Choroid plexus epithelial cell (primary cell): ENCODE measurements around the gene PCED1B.

ENCODE experiments used
- DNase-seq: peaks from one replicate; pipeline ENCODE4 v3.0.0-alpha.2; 2010; ENCODE audit warnings: low read depth
- H3K4me3 ChIP-seq: 2 replicates; pipeline ENCODE4 v1.5.1; 2011; ENCODE audit warnings: low read depth, mild to moderate bottlenecking, control low read depth, low read length, moderate library complexity
- TF ChIP-seq, protein P1 (sequence below): conservative IDR thresholded peaks from 2 replicates; pipeline ENCODE4 v1.5.1; 2011; ENCODE audit warnings: low read depth, mild to moderate bottlenecking, control low read depth, inconsistent platforms, low read length, moderate library complexity

Gene PCED1B

GRCh38 chr12:47156167-47156736 lies 76.8 kb downstream of the PCED1B start:
- TF ChIP-seq, protein P1, sequence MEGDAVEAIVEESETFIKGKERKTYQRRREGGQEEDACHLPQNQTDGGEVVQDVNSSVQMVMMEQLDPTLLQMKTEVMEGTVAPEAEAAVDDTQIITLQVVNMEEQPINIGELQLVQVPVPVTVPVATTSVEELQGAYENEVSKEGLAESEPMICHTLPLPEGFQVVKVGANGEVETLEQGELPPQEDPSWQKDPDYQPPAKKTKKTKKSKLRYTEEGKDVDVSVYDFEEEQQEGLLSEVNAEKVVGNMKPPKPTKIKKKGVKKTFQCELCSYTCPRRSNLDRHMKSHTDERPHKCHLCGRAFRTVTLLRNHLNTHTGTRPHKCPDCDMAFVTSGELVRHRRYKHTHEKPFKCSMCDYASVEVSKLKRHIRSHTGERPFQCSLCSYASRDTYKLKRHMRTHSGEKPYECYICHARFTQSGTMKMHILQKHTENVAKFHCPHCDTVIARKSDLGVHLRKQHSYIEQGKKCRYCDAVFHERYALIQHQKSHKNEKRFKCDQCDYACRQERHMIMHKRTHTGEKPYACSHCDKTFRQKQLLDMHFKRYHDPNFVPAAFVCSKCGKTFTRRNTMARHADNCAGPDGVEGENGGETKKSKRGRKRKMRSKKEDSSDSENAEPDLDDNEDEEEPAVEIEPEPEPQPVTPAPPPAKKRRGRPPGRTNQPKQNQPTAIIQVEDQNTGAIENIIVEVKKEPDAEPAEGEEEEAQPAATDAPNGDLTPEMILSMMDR: no peak
- DNase-seq: peak; percentile 77

DNA sequence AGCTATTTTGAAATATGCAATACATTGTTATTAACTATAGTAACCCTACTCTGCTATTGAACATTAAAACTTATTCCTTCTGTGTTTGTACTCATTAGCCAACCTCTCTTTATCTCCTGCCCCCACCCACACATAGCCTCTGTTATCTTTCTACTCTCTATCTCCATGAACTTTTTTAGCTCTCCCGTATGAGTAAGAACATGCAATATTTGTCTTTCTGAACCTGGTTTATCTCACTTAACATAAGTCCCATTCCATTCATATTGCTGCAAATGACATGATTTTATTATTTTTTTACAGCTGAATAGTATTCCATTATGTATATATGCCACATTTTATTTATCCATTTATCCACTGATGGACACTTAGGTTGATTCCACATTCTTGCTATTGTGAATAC lies 79.4 kb downstream of the PCED1B start:
- no peak for DNase-seq
- TF ChIP-seq, protein P1: no peak
- H3K4me3 ChIP-seq: no peak overlapping the region

More at GRCh38 chr12:47156167-47156736, 76.8 kb downstream of the PCED1B start:
- no peak overlapping the region for H3K4me3 ChIP-seq

DNA sequence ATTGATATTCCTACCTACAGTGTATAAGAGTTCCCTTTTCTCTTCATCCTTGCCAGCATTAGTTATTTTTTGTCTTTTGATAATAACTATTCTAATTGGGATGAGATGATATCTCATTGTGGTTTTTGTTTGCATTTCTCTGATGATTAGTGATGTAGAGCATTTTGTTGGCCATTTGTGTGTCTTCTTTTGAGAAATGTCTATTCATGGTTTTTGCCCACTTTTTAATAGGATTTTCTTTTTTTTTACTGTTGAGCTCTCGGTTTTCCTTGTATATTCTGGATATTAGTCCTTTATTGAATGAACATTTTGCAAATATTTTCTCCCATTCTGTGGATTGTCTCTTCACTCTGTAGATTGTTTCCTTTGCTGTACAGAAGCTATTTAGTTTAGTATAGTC lies 79.9 kb downstream of the PCED1B start:
- DNase-seq: no peak
- TF ChIP-seq, protein P1: no peak

GRCh38 chr12:47160316-47161244 lies 81.2 kb downstream of the PCED1B start:
- TF ChIP-seq, protein P1: no peak
- no peak overlapping the region for H3K4me3 ChIP-seq
- DNase-seq: no peak

More for the DNA sequence above, 79.9 kb downstream of the PCED1B start:
- H3K4me3 ChIP-seq: no peak overlapping the region

- DNase-seq: no peak
- H3K4me3 ChIP-seq: no peak overlapping the region
- TF ChIP-seq, protein P1: no peak
These were observed 84.7 kb downstream of the PCED1B start for GRCh38 chr12:47164116-47164515.

GRCh38 chr12:47164724-47165439 lies 85.5 kb downstream of the PCED1B start:
- TF ChIP-seq, protein P1: peak; percentile 42
- no peak overlapping the region for H3K4me3 ChIP-seq
- DNase-seq: peak; percentile 43
